ENCODE data around the gene GINS3. TPM values are rescaled to one million over a fixed set of nuclear protein-coding genes. Genes with fewer than 3 reads are reported as not detected.

Gene GINS3
- total RNA-seq, 4 donors from 2014 or later: 1.5 to 5.8 (median 3.4) TPM

- Histone ChIP-seq H3K4me3 (replicated peaks in 1 of 3) (no peak overlapping the region), H3K27ac (no peak overlapping the region), H3K4me1 (no peaks in the 10 kb centered on the region), H3K36me3 (no peaks in the 10 kb centered on the region), H3K27me3 (no peaks in the 10 kb centered on the region), H3K9me3 (no peaks in the 10 kb centered on the region)
- no peak for TF ChIP-seq POLR2A (IDR thresholded peaks at IDR 0.05)
- no peak for TF ChIP-seq CTCF (IDR thresholded peaks at IDR 0.05)
- DNase-seq: no peak
- intact Hi-C loops (cut with DNase I): no loop called here
- WGBS, 2 donors: 39 to 52% methylated on average over 4 of the region's 4 CpGs
These were observed 14.3 kb upstream of the GINS3 start for GRCh38 chr16:58377932-58378331.

DNA sequence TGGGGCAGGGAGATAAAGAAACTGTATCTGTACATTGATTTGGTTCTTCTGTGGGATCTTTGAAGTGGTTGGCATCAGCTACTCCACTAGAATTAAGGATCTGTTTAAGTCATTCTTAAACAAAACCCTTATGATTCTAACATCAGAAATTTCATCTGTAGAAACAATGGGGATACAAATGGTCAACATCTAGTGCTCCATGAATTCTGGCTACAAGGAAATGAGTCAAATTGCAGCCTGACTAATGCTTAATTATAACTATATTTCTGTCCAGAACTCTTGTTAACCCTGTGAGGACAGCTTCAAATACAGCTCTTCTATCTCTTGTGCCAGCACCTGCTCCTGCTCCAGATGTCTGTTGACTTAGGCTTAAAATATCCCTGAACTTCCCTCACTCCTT is 13.9 kb upstream of the GINS3 start:
- Histone ChIP-seq H3K9me3 (no peaks in the 10 kb centered on the region), H3K27ac (no peak overlapping the region), H3K27me3 (no peaks in the 10 kb centered on the region), H3K4me1 (no peaks in the 10 kb centered on the region), H3K36me3 (no peaks in the 10 kb centered on the region), H3K4me3 (replicated peaks in 1 of 3) (no peak overlapping the region)
- intact Hi-C loops (cut with DNase I): no loop called here
- DNase-seq: no peak
- TF ChIP-seq POLR2A (IDR thresholded peaks at IDR 0.05) (no peak), CTCF (IDR thresholded peaks at IDR 0.05) (no peak)

GRCh38 chr16:58379736-58380135 is 12.5 kb upstream of the GINS3 start:
- Histone ChIP-seq H3K4me1 (no peaks in the 10 kb centered on the region), H3K9me3 (no peaks in the 10 kb centered on the region)
- 87 to 92% methylated on average over 4 of the region's 4 CpGs for WGBS, 2 donors

GRCh38 chr16:58381661-58382060 is 10.6 kb upstream of the GINS3 start:
- H3K36me3 ChIP-seq: no peaks in the 10 kb centered on the region
- no peak for DNase-seq
- H3K27ac ChIP-seq: no peak overlapping the region
- H3K9me3 ChIP-seq: no peaks in the 10 kb centered on the region
- intact Hi-C loops (cut with DNase I): no loop called here
- TF ChIP-seq POLR2A (IDR thresholded peaks at IDR 0.05) (no peak), CTCF (IDR thresholded peaks at IDR 0.05) (no peak)
- no peaks in the 10 kb centered on the region for H3K4me1 ChIP-seq
- H3K4me3 ChIP-seq (replicated peaks in 1 of 3): no peak overlapping the region
- no peaks in the 10 kb centered on the region for H3K27me3 ChIP-seq
- WGBS, 2 donors: 69 to 82% methylated on average over 1 of the region's 1 CpG

More at GRCh38 chr16:58379736-58380135, 12.5 kb upstream of the GINS3 start:
- Histone ChIP-seq H3K27ac (no peak overlapping the region), H3K36me3 (no peaks in the 10 kb centered on the region), H3K27me3 (no peaks in the 10 kb centered on the region), H3K4me3 (replicated peaks in 1 of 3) (no peak overlapping the region)
- intact Hi-C loops (cut with DNase I): no loop called here
- TF ChIP-seq POLR2A (IDR thresholded peaks at IDR 0.05): no peak
- no peak for TF ChIP-seq CTCF (IDR thresholded peaks at IDR 0.05)
- no peak for DNase-seq

DNA sequence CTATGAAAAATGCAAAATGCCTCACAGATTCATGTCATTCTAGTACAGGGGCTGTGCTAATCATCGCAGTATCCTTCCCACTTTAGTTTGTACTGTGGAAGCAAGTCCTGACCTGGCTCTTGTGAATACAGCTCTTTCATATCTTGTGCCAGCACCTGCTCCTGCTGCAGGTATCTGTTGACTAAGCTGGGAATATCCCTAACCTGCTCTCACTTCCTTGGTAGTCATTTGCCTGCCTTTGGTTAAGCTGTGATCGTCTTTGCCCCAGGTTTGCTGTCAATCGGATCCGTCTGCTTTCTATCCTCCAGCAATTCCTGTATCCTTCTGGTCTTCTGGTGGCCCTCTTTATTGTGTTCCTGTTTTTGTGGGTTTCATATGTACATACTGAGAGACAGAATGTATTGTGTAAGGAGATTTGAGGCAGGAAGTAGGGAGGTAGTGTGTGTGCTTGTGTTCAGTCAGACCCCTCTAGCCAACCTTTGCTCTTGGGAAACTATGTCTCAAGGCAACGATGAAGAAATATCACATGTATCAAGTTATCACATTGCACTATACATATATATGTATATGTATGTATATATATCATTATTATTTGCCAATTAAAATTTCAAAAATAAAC is 7.7 kb upstream of the GINS3 start:
- 76 to 80% methylated on average over 5 of the region's 5 CpGs for WGBS, 2 donors

More for the DNA sequence above, 7.7 kb upstream of the GINS3 start:
- DNase-seq: no peak
- intact Hi-C loops (cut with DNase I): no loop called here
- H3K9me3 ChIP-seq: no peaks in the 10 kb centered on the region
- H3K27me3 ChIP-seq: no peaks in the 10 kb centered on the region
- H3K27ac ChIP-seq: no peak overlapping the region
- no peak overlapping the region for H3K4me3 ChIP-seq (replicated peaks in 1 of 3)
- TF ChIP-seq CTCF (IDR thresholded peaks at IDR 0.05) (no peak), POLR2A (IDR thresholded peaks at IDR 0.05) (no peak)
- H3K36me3 ChIP-seq: no peaks in the 10 kb centered on the region
- H3K4me1 ChIP-seq: no peaks in the 10 kb centered on the region
